Uterus (tissue), 2 donors: ENCODE results near the gene COL19A1.

Experiments
- POLR2A ChIP-seq, 2 donors: fragments of 450-650 bp; IDR thresholded peaks; one replicate each; pipeline ENCODE4 v1.6.1; 2016; ENCODE audit warnings: antibody characterized with exemption in 2 of 2, mild to moderate bottlenecking in 1 of 2, moderate library complexity in 1 of 2
- TF ChIP-seq, protein P1 (sequence below), 4 experiments: fragments of 200-600 bp in 2 of 4; fragments of 450-650 bp in 2 of 4; sonication (generic) in 2 of 4; IDR thresholded peaks; one replicate each; pipeline ENCODE4 v1.5.1; 2016 to 2019; ENCODE audit warnings: antibody characterized with exemption in 4 of 4, mild to moderate bottlenecking in 2 of 4, moderate library complexity in 1 of 4

DNA sequence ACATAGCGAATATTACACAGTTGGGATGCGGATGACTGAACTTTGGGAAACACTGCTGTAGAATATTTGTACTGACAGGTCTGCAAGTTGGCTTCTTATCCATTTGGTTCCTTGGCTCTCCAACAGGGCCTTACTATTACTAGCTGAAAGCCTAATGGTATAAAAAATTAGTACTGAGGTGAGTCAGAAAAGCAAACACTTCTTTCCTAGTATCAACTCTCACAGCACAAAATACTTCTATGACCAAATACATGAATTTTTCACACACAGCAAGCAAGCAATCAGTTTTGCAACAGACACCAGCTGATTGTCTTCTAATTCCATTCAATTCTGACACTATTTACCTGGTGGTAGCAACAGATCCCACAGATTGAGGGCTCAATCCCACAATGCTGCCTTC lies 268.2 kb downstream of the COL19A1 start:
- TF ChIP-seq, protein P1, sequence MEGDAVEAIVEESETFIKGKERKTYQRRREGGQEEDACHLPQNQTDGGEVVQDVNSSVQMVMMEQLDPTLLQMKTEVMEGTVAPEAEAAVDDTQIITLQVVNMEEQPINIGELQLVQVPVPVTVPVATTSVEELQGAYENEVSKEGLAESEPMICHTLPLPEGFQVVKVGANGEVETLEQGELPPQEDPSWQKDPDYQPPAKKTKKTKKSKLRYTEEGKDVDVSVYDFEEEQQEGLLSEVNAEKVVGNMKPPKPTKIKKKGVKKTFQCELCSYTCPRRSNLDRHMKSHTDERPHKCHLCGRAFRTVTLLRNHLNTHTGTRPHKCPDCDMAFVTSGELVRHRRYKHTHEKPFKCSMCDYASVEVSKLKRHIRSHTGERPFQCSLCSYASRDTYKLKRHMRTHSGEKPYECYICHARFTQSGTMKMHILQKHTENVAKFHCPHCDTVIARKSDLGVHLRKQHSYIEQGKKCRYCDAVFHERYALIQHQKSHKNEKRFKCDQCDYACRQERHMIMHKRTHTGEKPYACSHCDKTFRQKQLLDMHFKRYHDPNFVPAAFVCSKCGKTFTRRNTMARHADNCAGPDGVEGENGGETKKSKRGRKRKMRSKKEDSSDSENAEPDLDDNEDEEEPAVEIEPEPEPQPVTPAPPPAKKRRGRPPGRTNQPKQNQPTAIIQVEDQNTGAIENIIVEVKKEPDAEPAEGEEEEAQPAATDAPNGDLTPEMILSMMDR (IDR thresholded peaks at IDR 0.05), result no peak
- no peak for TF ChIP-seq POLR2A (IDR thresholded peaks at IDR 0.05)
